GM12878 (cell line): ENCODE results near the gene TMPRSS9.

Experiments used
- EGR1 ChIP-seq, 2 experiments: IDR thresholded peaks; 1 replicate in 1 of 2; 2 replicates in 1 of 2; pipeline ENCODE4 v1.6.1; 2011 to 2012; ENCODE audit warnings: low read depth in 2 of 2, low read length in 2 of 2, borderline replicate concordance in 1 of 2, mild to moderate bottlenecking in 1 of 2, moderate library complexity in 1 of 2
- JUNB ChIP-seq: IDR thresholded peaks from 2 replicates; pipeline ENCODE4 v1.6.1; 2016; ENCODE audit warnings: antibody characterized with exemption, mild to moderate bottlenecking
- POLR2AphosphoS5 ChIP-seq: IDR thresholded peaks from 2 replicates; pipeline ENCODE4 v1.6.1; 2011; ENCODE audit warnings: mild to moderate bottlenecking, low read length, inconsistent platforms
- SP1 ChIP-seq: IDR thresholded peaks from one replicate; pipeline ENCODE4 v1.6.1; 2011; ENCODE audit warnings: low read depth, low read length
- SREBF2 ChIP-seq: IDR thresholded peaks from 2 replicates; pipeline ENCODE4 v1.6.1; 2012; ENCODE audit warnings: mild to moderate bottlenecking, low read length
- TF ChIP-seq, protein P1 (sequence below), 3 experiments: IDR thresholded peaks in 2 of 3; conservative IDR thresholded peaks in 1 of 3; 2 replicates each; pipeline ENCODE4 v1.5.1; 2011; ENCODE audit warnings: low read depth in 3 of 3, low read length in 3 of 3, mild to moderate bottlenecking in 3 of 3, control low read depth in 2 of 3, moderate library complexity in 2 of 3, inconsistent platforms in 1 of 3, mixed read lengths in 1 of 3; ENCODE audit not compliant: control insufficient read depth in 2 of 3, insufficient read depth in 1 of 3; ENCODE audit errors: extremely low read depth in 1 of 3

DNA sequence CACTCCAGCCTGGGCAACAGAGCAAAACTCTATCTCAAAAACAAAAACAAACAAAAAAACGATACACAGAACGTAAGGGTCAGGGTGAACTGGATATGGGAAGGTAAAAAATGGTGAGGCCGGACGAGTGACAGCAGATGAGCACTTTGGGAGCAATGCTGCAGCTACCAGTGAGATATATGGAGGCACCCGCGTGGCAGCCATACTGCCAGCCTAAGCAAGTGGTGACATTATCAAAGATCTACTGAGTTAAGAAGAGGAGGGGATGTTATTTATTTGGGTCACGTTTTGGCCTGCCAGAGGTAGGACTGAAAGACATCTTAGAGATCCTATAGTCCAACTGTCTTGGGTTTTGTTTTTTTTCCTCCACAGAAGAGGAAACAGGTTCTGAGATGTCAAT is 53.1 kb downstream of the TMPRSS9 start:
- no peak for TF ChIP-seq POLR2AphosphoS5
- TF ChIP-seq JUNB = no peak
- TF ChIP-seq, protein P1, sequence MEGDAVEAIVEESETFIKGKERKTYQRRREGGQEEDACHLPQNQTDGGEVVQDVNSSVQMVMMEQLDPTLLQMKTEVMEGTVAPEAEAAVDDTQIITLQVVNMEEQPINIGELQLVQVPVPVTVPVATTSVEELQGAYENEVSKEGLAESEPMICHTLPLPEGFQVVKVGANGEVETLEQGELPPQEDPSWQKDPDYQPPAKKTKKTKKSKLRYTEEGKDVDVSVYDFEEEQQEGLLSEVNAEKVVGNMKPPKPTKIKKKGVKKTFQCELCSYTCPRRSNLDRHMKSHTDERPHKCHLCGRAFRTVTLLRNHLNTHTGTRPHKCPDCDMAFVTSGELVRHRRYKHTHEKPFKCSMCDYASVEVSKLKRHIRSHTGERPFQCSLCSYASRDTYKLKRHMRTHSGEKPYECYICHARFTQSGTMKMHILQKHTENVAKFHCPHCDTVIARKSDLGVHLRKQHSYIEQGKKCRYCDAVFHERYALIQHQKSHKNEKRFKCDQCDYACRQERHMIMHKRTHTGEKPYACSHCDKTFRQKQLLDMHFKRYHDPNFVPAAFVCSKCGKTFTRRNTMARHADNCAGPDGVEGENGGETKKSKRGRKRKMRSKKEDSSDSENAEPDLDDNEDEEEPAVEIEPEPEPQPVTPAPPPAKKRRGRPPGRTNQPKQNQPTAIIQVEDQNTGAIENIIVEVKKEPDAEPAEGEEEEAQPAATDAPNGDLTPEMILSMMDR (IDR thresholded peaks at IDR 0.05 in 2 of 3, conservative IDR thresholded peaks at IDR 0.05 in 1 of 3; ENCODE audit: control insufficient read depth in 2 of 3, extremely low read depth in 1 of 3, insufficient read depth in 1 of 3, low read depth in 3 of 3, low read length in 3 of 3) = no peak
- TF ChIP-seq SREBF2 = no peak
- no peak for TF ChIP-seq SP1
- TF ChIP-seq EGR1 (IDR thresholded peaks at IDR 0.05; ENCODE audit: borderline replicate concordance in 1 of 2, low read depth in 2 of 2, low read length in 2 of 2) = no peak
